OCI-LY1 (cell line): Measurements from ENCODE around the gene SIRT4.

Experiments
- CTCF ChIP-seq: fragments of 200-600 bp; sonication (generic), shearing (Covaris generic); IDR thresholded peaks from 2 replicates; pipeline ENCODE4 v1.5.1; 2017; ENCODE audit warnings: mild to moderate bottlenecking, antibody characterized with exemption, low read length, moderate library complexity, mixed read lengths
- EZH2 ChIP-seq: fragments of 200-600 bp; sonication (generic), shearing (Covaris generic); IDR thresholded peaks from 2 replicates; pipeline ENCODE4 v1.8.0; 2017; ENCODE audit warnings: borderline replicate concordance, mixed run types, mild to moderate bottlenecking, antibody characterized with exemption, low read length, moderate library complexity, mixed read lengths

- no peak for TF ChIP-seq CTCF
- no peak for TF ChIP-seq EZH2
Observed at GRCh38 chr12:120262852-120263747, 39.0 kb upstream of the SIRT4 start.
